GM18858 (cell line): ENCODE measurements around the gene SLC40A1.

ENCODE experiments used
- ATAC-seq: cut with Tn5 transposase; IDR thresholded peaks from one replicate; pipeline ENCODE4 v1.9.1; 2021; ENCODE audit not compliant: unreplicated experiment

Gene SLC40A1

GRCh38 chr2:189543367-189543766 is 37.2 kb downstream of the SLC40A1 start:
- no peak for ATAC-seq

- no peak for ATAC-seq
These were observed 38.3 kb downstream of the SLC40A1 start for GRCh38 chr2:189542145-189542882.

- no peak for ATAC-seq
These were observed 39.0 kb downstream of the SLC40A1 start for GRCh38 chr2:189541591-189541990.

GRCh38 chr2:189540551-189540950 is 40.0 kb downstream of the SLC40A1 start:
- no peak for ATAC-seq

GRCh38 chr2:189538402-189538801 is 42.2 kb downstream of the SLC40A1 start:
- no peak for ATAC-seq

GRCh38 chr2:189536830-189537229 is 43.8 kb downstream of the SLC40A1 start:
- no peak for ATAC-seq

- no peak for ATAC-seq
These were observed 45.4 kb downstream of the SLC40A1 start for GRCh38 chr2:189534854-189535832.

- no peak for ATAC-seq
These were observed 47.1 kb downstream of the SLC40A1 start for GRCh38 chr2:189533288-189534035.

- no peak for ATAC-seq
These were observed 49.5 kb downstream of the SLC40A1 start for GRCh38 chr2:189530965-189531637.

GRCh38 chr2:189528617-189529016 is 52.0 kb downstream of the SLC40A1 start:
- no peak for ATAC-seq

GRCh38 chr2:189527812-189528592 is 52.6 kb downstream of the SLC40A1 start:
- ATAC-seq: no peak

GRCh38 chr2:189527041-189527750 is 53.4 kb downstream of the SLC40A1 start:
- no peak for ATAC-seq

- ATAC-seq: no peak
These were observed 54.3 kb downstream of the SLC40A1 start for GRCh38 chr2:189526241-189526640.

- ATAC-seq: no peak
These were observed 55.8 kb downstream of the SLC40A1 start for GRCh38 chr2:189524746-189525145.

GRCh38 chr2:189522435-189523151 is 58.0 kb downstream of the SLC40A1 start:
- ATAC-seq: no peak

GRCh38 chr2:189521699-189522434 is 58.7 kb downstream of the SLC40A1 start:
- no peak for ATAC-seq

- no peak for ATAC-seq
These were observed 60.8 kb downstream of the SLC40A1 start for GRCh38 chr2:189519631-189520387.
